Cortex of kidney (tissue), 1 donor: ENCODE measurements around the gene THOC2.
"Not testable (repeated sequence)": the region's sequence is repeated elsewhere in the genome, so short reads cannot be mapped to it uniquely, and the experiment has no call there.

ENCODE experiments used
- DNase-seq: peaks from one replicate; lab custom pipeline; 2025; lab: John Stamatoyannopoulos, UW

Gene THOC2

DNA sequence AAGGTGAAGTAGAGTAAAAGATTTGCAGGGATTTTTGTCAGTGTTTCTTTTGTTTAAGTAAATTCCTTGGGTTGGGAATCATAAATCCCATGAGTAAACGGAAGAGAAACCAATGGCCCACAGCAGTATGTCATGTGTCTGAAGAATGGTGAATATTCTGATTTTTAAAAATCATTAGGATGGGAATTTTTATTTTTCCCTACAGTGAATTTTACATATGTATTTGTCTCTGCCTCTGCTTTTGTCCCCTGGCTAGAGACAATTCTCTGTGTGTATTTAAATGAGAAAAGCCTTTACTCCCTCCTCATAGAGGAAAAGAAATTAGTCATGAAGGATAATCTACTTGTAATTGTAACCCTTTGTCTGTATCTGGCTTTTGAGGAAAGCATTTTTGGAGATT lies 152.1 kb downstream of the THOC2 start:
- DNase-seq: no peak

DNA sequence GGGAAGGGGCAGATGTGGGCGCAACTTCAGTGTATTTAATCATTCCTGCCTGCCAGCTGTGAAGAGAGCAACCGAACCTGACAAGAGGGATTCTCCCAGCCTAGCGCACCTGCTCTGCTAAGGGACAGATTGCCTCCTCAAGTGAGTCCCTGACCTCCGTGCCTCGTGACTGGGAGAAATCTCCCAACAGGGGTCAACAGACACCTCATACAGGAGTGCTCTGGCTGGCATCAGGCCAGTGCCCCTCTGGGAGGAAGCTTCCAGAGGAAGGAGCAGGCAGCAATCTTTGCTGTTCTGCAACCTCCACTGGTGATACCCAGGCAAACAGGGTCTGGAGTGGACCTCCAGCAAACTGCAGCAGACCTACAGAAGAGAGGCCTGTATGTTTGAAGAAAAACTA lies 158.8 kb downstream of the THOC2 start:
- not testable (repeated sequence) for DNase-seq

DNA sequence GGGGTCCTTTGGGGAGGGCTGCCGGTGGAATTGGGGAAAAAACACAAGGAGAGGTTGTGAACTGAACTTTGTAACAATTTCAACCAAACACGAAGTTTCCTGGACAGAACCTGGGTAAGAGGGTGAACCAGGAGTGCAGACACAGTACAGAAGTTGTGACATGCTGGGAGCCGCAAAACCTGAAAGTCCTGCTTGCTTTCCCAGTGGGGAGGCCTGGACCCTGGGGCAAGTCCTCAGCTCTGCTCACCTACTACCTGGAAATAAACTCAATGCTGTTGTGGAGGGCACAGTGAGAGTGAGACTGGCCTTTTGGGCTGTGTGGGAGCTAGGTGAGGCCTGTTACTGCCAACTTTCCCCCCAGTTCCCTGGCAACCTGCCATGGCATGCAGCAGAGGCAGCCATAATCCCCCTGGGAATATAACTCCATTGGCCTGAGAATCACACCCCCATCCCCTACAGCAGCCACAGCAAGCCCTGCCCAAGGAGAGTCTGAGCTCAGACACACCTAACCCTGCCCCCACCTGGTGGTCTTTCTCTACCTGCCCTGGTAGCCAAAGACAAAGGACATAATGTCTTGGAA lies 162.8 kb downstream of the THOC2 start:
- no peak for DNase-seq

DNA sequence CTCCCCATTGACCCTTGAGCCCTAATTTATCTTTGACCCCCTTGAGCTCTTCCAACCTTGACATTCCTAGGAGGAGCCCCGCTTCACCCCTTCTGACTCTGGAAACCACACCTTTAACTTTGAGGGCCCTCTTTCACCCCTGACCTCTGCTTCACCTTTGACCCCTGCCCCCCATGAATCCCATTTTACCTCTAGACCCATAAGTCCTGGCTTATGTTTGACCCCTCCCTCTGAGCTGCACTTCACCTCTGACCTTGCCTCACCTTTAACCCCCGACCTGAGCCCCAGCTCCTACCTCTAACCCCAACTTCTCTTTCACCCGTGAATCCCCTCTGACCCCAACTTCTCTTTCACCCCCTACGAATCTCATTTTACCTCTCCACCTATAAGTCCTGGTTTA lies 169.7 kb downstream of the THOC2 start:
- DNase-seq: no peak

DNA sequence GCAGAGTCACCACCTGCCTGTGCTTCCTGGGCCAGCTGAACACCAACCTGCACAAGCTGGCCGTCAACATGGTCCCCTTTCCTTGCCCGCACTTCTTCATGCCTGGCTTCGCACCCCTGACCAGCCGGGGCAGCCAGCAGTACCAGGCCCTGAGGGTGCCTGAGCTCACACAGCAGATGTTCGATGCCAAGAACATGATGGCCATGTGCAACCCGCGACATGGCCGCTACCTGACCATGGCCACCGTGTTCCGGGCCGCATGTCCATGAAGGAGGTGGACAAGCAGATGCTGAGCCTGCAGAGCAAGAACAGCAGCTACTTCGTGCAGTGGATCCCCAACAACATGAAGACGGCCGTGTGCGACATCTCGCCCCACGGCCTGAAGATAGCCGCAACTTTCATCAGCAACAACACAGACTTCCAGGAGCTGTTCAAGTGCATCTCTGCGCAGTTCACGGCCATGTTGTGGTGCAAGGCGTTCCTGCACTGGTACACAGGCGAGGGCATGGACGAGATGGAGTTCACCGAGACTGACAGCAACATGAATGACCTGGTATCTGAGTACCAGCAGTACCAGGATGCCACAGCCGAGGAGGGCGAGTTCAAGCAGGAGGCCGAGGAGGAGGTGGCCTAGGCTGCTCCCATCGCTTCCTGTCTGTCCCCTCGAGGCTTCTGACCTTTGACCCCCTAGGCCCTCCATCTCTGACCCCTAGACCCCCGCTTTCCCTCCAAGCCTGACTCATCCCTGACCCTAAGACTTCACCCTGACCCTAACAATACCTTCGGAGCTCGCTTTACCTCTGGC lies 170.3 kb downstream of the THOC2 start:
- DNase-seq: no peak

DNA sequence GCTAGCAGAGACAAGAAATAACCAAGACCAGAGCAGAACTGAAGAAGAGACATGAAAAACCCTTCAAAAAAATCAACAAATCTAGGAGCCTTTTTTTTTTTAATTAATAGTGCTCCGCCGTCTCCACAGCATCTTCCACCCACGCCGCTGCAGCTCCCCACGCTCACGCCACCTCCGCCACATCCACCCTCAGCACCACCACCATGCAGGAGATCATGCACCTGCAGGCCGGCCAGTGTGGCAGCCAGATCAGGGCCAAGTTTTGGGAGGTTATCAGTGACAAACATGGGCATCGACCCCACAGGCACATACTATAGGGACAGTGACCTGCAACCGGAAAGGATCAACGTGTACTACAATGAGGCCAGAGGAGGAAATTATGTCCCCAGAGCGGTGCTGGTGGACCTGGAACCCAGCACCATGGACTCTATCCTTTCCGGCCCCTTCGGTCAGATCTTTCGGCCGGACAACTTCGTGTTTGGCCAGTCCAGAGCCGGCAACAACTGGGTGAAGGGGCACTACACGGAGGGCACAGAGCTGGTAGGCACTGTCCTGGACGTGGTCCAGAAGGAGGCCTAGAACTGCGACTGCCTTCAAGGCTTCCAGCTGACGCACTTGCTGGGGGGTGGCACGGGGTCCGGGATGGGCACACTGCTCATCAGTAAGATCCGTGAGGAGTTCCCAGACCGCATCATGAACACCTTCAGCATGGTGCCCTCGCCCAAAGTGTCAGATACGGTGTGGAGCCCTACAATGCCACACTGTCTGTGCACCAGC lies 171.2 kb downstream of the THOC2 start:
- DNase-seq: no peak

DNA sequence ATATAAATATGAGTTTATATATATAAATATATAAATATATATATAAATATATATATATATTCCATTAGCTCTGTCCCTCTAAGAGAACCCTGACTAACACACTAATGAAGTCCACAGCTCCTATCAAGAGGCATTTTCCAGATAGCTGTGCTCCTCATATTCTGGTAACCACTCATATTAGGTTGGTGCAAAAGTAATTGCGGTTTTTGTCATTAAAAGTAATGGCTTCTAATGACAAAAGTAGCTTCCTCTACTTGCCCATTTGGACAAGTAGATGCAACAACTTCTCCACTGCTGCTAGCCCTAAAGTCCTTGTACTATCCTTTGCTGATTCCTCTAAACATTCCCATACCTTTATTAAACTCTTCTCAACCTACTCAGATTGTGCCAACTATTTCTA lies 182.0 kb downstream of the THOC2 start:
- no peak for DNase-seq
